NCI-H128 (cell line): ENCODE measurements around the gene ZSWIM1.
"Not testable (repeated sequence)": the region's sequence is repeated elsewhere in the genome, so short reads cannot be mapped to it uniquely, and the experiment has no call there.

Source experiments
- DNase-seq: peaks from one replicate; lab custom pipeline; 2025; ENCODE audit not compliant: unreplicated experiment; lab: John Stamatoyannopoulos, UW

Gene ZSWIM1

GRCh38 chr20:45853484-45853883 is 27.5 kb upstream of the ZSWIM1 start:
- no peak for DNase-seq

DNA sequence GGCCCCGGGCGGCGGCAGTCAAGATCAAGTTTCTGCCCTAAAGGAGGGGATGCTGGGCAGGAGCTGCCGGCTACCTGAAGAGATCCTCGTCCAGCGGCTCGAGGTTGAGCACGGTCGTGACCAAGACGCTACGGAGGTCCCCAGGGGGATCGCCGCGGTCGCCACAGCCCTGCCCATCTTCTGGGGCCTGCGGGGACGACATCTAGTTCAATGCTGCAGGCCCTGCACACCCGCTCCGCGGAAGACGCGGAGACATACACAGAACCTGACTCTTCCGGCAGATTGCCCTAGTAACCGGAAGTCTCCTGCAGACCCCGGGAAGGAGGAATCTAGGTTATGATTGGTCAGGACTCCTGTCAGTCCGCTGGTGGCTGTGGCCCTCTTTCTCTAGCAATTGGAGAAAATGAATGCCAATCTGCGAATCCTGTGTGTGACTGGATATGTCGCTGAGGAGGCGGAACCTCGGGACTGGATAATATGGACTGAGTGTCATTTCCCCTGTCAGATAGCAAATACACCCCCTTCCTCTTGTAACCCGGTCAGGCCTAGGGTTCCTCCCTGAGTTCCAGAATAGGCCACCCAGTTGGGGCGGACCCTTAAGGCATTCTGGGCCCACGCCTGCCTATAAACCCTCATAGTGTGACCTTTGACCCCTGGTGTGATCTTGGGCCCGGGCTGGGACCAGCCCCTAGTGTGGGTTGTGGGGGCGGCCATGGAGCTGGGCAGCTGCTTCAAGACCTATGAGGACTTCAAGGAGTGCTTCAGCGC is 23.7 kb upstream of the ZSWIM1 start, which contains the start of the genes ACOT8 and ZSWIM3:
Gene ACOT8, minus strand, starts transcription at position 279 of the 768 bp plus-strand sequence. Its CDS starts 77 bp downstream, at position 202.
Gene ZSWIM3, plus strand, starts transcription at position 501 of the 768 bp plus-strand sequence. Its CDS starts 212 bp downstream, at position 713.
- DNase-seq, result peak; percentile 100

DNA sequence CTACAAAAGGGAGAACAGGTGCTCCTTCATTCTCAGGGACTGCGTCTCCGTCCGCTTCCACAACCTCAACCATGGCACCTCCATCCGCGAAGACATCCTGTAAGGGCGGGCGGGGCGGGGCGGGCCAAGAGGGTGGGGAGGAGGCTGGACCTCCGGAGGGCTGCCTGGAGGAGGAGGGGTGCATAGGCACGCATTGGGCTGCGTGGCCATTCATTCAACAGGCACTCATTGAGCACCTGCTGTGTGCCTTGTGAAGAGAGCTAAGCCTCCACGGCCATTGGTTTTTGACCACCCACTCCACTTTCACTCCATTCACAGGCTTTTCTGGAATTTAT is 23.2 kb upstream of the ZSWIM1 start:
- no peak for DNase-seq

GRCh38 chr20:45859916-45860315 is 21.1 kb upstream of the ZSWIM1 start:
- no peak for DNase-seq

GRCh38 chr20:45860560-45861220 is 20.3 kb upstream of the ZSWIM1 start:
- DNase-seq, result no peak

DNA sequence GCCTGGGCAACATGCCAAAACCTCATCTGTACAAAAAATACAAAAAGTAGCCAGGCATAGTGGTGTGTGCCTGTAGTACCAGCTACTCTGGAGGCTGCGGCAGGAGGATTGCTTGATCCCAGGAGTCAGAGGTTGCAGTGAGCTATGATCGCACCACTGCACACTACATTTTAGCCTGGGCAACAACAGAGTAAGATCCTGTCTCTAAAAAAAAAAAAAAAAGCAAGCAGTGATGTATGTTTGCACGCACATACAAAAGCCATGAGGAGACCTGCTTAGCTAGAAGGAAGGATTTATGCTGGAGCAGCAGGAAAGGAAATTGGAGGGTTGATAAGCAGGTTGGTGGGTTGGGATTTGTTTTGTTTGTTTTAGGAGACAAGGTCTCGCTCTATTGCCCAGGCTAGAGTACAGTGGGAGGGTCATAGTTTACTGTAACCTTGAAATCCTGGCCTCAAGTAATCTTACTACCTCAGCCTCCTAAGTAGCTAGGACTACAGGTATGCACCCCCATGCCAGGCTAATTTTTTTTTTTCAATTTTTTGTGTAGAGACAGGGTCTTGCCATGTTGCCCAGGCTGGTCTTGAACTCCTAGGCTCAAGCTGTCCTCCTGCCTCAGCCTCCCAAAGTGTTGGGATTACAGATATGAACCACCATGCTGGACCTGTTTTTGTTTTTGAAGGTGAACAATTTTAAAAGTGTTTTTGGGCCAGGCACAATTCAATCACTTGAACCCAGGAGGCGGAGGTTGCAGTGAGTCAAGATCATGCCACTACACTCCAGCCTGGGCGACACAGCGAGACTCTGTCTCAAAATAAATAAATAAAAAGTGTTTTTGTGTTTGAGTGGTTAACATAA is 19.6 kb upstream of the ZSWIM1 start:
- peak; percentile 21 for DNase-seq

DNA sequence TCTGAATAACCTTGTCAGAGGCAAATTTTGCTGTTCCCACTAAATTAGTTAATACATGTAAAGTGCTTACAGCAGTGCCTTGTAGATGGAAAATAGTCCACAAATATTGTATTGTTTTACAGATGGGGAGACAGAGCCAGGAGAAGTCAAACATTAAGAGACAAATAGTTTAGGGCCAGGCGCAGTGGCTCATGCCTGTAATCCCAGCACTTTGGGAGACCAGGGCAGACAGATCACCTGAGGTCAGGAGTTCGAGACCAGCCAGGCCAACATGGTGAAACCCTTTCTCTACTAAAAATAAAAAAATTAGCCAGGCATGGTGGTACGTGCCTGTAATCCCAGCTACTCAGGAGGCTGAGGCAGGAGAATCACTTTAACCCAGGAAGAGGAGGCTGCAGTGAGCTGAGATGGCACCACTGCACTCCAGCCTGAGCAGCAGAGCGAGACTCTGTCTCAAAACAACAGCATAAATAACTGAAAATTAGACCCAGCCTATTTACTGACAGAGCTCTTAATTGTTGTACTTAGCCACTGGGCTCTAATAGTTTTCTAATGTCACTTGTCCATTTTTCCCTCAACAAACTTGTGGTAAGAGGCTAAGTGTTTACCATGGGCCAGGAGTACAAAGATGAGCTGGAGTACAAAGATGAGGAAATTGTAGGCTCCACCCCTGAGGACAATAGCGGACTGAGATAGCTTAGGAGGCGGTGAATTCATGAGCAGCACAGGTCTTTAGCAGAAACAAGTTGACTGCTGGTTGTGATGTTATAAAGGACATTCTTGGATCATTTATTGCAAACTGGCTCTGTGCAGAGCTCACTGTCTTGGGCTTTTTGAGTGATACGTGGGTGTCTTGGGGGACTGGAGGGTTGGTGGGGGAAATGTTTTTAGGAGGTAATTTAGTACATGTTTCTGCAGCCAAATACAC is 17.2 kb upstream of the ZSWIM1 start:
- DNase-seq, result no peak

DNA sequence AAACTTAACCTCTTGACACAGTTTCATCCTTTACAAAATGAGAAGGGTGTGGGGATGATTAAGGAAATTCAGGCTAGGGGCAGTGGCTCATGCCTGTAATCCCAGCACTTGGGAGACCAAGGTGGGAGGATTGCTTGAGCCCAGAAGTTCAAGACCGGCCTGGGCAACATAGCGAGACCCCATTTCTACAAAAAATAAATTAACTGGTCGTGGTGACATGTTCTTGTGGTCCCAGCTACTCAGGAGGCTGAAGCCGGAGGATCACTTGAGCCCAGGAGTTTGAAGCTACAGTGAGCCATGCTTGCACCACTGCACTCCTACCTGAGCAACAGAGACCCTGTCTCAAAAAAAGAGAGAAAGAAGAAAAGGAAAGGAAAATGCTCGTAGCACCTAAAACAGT is 14.6 kb upstream of the ZSWIM1 start:
- no peak for DNase-seq

DNA sequence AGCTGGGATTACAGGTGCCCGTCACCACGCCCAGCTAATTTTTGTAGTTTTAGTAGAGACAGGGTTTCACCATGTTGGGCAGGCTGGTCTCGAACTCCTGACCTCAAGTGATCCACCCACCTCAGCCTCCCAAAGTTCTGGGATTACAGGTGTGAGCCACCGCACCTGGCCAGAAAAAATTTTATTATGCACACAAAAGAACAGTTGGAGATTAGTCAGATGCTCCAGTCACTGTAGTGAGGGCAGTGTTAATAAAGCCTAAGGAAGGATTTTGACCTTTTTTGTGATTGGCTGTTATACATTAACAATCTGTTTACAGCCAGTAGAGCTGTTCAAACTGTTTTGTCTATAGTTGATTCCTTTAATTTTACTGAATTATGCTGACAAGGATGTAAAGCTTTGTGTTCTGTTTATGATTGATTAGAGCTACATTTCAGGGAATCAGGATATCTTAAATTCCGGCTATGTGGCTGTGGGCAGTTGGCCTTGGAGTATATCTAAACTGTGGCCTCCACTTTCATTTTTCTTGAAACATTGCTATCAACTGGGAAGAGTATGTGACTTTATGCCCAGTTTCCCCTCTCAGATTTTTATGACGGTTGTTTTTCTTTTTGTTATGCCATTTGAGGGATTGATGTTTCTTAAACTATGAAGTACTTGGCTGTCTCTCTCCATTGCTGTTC is 13.8 kb upstream of the ZSWIM1 start:
- DNase-seq, result no peak

GRCh38 chr20:45867819-45868176 is 13.2 kb upstream of the ZSWIM1 start:
- DNase-seq, result no peak

- no peak for DNase-seq
These were observed 8.4 kb upstream of the ZSWIM1 start for GRCh38 chr20:45872626-45873025.

DNA sequence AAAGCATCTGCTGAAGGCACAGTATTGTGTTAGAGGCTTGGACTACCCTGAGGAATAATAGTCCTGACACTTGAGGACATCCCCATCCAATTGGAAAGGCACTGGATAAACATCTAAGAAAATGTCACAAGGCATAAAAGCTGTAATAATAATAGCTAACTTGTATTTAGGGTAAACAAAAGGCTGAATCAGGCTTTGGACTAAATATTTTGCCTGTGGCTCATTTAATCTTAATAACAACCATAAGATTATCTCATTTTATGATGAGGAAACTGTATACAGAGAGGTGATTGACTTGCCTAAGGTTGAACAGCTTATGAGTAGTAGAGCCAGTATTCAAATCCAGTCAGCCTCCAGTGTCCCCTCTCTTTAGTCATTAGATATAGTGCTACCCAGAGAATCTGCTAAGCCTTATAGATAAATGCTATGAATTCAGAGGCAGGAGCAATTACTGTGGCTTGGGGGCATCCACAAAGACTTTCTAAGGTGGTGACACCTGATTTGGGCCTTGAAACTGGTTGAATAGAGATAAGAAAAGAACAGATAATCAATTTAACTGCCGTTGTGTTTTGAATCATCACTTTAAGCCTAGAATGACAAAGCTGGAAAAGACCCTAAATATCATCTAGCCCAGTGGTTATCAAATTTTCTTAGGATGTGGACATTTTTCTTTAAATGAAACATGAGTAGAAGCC is 7.5 kb upstream of the ZSWIM1 start:
- no peak for DNase-seq

DNA sequence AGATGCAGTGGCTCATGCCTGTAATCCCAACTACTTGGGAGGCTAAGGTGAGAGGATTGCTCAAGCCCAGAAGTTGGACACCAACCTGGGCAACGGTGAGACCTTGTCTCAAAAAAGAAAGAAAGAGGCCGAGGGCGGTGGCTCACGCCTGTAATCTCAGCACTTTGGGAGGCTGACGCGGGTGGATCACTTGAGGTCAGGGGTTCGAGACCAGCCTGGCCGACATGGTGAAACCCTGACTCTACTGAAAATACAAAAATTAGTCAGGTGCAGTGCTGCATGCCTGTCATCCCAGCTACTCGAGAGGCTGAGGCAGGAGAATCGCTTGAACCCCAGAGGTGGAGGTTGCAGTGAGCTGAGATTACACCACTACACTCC is 6.9 kb upstream of the ZSWIM1 start:
- not testable (repeated sequence) for DNase-seq

DNA sequence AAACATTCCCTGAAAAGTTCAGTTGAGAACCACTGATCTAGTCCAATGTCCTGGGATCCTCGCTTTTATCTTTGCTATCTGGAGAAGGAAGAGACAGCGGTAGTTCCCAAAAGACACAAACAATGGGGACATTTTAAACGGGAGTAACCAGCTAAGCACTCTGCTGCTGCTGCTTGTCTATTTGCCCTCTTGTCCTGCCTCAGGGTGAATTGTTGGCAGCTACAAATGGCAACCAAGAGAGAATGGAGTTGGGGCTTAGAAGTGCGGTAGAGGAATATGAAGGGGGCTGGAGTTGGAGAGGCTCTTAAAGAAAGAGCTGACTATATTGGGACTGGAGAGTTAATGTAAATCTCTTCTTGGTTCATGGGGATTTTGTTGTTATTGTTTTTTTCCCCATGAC is 6.5 kb upstream of the ZSWIM1 start:
- DNase-seq, result no peak

- no peak for DNase-seq
These were observed 2.8 kb upstream of the ZSWIM1 start for GRCh38 chr20:45878076-45878761.

DNA sequence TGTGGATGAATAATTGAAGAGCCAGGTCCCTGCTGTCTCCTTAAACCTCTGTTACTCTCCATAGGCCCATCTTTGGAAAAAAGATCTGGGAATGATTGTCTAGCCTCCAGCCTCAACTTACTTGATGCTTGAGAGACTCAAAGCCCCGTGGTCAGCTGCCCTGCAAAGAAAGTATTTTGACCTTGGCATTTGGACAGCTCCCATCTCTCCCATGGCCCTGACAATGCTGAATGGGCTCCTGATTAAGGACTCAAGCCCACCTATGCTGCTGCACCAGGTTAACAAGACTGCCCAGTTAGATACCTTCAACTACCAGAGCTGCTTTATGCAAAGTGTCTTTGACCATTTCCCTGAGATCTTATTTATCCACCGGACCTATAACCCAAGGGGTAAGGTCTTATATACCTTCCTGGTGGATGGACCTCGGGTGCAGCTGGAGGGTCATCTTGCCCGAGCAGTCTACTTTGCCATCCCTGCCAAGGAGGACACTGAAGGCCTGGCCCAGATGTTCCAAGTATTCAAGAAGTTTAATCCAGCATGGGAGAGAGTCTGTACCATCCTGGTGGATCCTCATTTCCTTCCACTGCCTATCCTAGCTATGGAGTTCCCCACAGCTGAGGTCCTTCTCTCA is 1.6 kb downstream of the ZSWIM1 start:
- DNase-seq, result no peak

- DNase-seq, result no peak
These were observed 2.1 kb downstream of the ZSWIM1 start for GRCh38 chr20:45883100-45883469.

- DNase-seq, result no peak
These were observed 5.7 kb downstream of the ZSWIM1 start for GRCh38 chr20:45886590-45887345.
